Measurements from ENCODE around the gene EFNA2. TPM values are rescaled to one million over a fixed set of nuclear protein-coding genes. Genes with fewer than 3 reads are reported as not detected.

EFNA2 gene
- total and polyA plus RNA-seq, 2 of the 4 experiments (the other 2 are of a cell fraction), result not detected

DNA sequence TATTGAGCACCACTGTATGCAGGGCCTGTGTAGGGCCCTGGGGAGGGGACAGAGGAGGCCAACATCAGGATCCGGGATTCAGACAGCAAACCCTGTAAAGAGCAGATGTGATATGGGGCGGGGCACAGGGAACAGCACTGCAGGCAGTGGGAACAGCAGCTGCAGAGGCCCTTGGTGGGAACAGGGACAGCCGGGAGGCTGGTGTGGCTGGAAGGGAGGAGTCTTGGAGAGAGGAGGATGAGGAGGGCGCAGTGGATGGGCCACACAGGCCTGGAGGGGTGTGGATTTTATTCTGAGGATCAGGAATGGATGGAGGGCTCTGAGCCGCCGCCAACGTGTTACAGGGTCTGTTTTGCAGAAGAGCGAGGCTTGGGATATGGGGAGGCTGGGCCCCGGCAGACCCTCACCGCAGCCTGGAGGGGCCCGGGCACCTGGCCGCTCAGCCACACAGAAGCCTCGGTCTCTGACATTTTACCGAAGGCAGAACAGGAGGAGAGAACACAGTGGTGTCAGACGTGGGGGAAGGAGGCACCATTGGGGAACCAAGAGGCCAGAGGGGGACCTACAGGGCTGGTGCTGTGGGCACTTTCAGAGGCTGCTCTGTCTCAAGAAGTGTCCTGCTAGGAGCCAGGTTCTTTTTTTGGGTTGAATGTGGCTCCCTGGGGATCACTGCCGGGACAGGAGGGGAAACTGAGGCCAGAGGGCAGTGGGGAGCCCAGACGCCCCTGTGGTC lies 6.9 kb downstream of the EFNA2 start:
- Histone ChIP-seq H3K4ac (ENCODE audit: low read depth, low read length) (no peak overlapping the region), H3K4me1 (ENCODE audit: control insufficient read depth, insufficient read depth, low read length) (peaks cover 3% of the 10 kb centered on the region; the same call in 1 of the 2 replicates), H4K5ac (ENCODE audit: low read depth, low read length) (no peak overlapping the region), H3K23ac (ENCODE audit: low read depth, low read length) (no peak overlapping the region), H3K9ac (ENCODE audit: low read depth, low read length) (no peak overlapping the region), H2BK15ac (ENCODE audit: low read depth, low read length) (no peak overlapping the region), H4K20me1 (ENCODE audit: insufficient read depth, low read length) (no peaks in the 10 kb centered on the region), H3K4me2 (ENCODE audit: low read depth, low read length) (no peak overlapping the region), H4K91ac (ENCODE audit: insufficient read depth, low read depth, low read length) (no peak overlapping the region), H2BK20ac (ENCODE audit: low read depth, low read length) (no peak overlapping the region), H3K9me1 (ENCODE audit: insufficient read depth, low read length) (no peaks in the 10 kb centered on the region), H3K36me3 (ENCODE audit: control insufficient read depth, insufficient read depth, low read length) (no peaks in the 10 kb centered on the region), H3K14ac (replicated peaks; ENCODE audit: low read depth, low read length) (no peak overlapping the region), H2AK5ac (ENCODE audit: low read depth, low read length) (no peak overlapping the region), H3K9me3 (ENCODE audit: control insufficient read depth, insufficient read depth, low read length) (no peaks in the 10 kb centered on the region), H2BK5ac (ENCODE audit: low read depth, low read length, poor library complexity, severe bottlenecking) (no peak overlapping the region), H3K56ac (ENCODE audit: extremely low read depth, insufficient read depth, low read length) (no peak overlapping the region), H3K79me1 (ENCODE audit: low read depth in 1 of 2, low read length in 2 of 2) (no peaks in the 10 kb centered on the region), H3K27me3 (ENCODE audit: control insufficient read depth, insufficient read depth, low read length) (peaks cover 25% of the 10 kb centered on the region), H3K18ac (ENCODE audit: low read depth, low read length) (no peak overlapping the region), H2AFZ (replicated peaks; ENCODE audit: low read length, poor library complexity) (no peak overlapping the region), H4K8ac (ENCODE audit: low read depth in 2 of 2, low read length in 2 of 2) (no peak overlapping the region), H3K27ac (ENCODE audit: insufficient read depth, low read length) (no peak overlapping the region), H2AK9ac (replicated peaks; ENCODE audit: low read depth, low read length, poor library complexity) (no peak overlapping the region), H3K4me3 (ENCODE audit: insufficient read depth, low read depth, low read length) (no peak overlapping the region), H2BK120ac (ENCODE audit: low read depth, low read length) (no peak overlapping the region)
- CTCF ChIA-PET, result no interaction called here
- in situ Hi-C loops (cut with MboI; ENCODE audit: low sequenced_read_pairs), result no loop called here
- WGBS, 2 experiments (ENCODE audit: extremely low coverage in 2 of 2, insufficient read length in 1 of 2), result 77% methylated on average over 15 of the region's 17 CpGs; no CpG with 5 or more reads in 1 of the 2 experiments
- intact Hi-C loops (cut with micrococcal nuclease), result no loop called here
- ATAC-seq (ENCODE audit: low read depth) (no peak), DNase-seq (no peak)
- BruUV-seq (replicated peaks), result no TSS peak
- TF ChIP-seq FOS (IDR thresholded peaks at IDR 0.05; ENCODE audit: low read depth, low read length) (no peak), CHD1 (IDR thresholded peaks at IDR 0.05; ENCODE audit: low read depth, low read length) (no peak), RAD21 (IDR thresholded peaks at IDR 0.05; ENCODE audit: low read length) (no peak), MAZ (IDR thresholded peaks at IDR 0.05; ENCODE audit: borderline replicate concordance, low read depth, low read length) (no peak), POLR2A (IDR thresholded peaks at IDR 0.05; ENCODE audit: low read depth, low read length) (no peak), SMC3 (IDR thresholded peaks at IDR 0.05; ENCODE audit: low read depth, low read length) (no peak), MXI1 (IDR thresholded peaks at IDR 0.05; ENCODE audit: borderline replicate concordance, low read depth, low read length) (no peak), CEBPB (IDR thresholded peaks at IDR 0.05; ENCODE audit: low read depth, low read length) (no peak), RFX5 (IDR thresholded peaks at IDR 0.05; ENCODE audit: low read depth, low read length) (no peak), NFE2L2 (IDR thresholded peaks at IDR 0.05; ENCODE audit: low read depth, low read length) (no peak), RCOR1 (IDR thresholded peaks at IDR 0.05; ENCODE audit: insufficient replicate concordance, low read length) (no peak), MAFK (IDR thresholded peaks at IDR 0.05; ENCODE audit: low read depth, low read length) (no peak), BHLHE40 (IDR thresholded peaks at IDR 0.05; ENCODE audit: low read depth, low read length) (no peak)
- TF ChIP-seq, protein P1, sequence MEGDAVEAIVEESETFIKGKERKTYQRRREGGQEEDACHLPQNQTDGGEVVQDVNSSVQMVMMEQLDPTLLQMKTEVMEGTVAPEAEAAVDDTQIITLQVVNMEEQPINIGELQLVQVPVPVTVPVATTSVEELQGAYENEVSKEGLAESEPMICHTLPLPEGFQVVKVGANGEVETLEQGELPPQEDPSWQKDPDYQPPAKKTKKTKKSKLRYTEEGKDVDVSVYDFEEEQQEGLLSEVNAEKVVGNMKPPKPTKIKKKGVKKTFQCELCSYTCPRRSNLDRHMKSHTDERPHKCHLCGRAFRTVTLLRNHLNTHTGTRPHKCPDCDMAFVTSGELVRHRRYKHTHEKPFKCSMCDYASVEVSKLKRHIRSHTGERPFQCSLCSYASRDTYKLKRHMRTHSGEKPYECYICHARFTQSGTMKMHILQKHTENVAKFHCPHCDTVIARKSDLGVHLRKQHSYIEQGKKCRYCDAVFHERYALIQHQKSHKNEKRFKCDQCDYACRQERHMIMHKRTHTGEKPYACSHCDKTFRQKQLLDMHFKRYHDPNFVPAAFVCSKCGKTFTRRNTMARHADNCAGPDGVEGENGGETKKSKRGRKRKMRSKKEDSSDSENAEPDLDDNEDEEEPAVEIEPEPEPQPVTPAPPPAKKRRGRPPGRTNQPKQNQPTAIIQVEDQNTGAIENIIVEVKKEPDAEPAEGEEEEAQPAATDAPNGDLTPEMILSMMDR (conservative IDR thresholded peaks at IDR 0.05; ENCODE audit: low read depth, low read length), result no peak
- TF ChIP-seq, protein P2, sequence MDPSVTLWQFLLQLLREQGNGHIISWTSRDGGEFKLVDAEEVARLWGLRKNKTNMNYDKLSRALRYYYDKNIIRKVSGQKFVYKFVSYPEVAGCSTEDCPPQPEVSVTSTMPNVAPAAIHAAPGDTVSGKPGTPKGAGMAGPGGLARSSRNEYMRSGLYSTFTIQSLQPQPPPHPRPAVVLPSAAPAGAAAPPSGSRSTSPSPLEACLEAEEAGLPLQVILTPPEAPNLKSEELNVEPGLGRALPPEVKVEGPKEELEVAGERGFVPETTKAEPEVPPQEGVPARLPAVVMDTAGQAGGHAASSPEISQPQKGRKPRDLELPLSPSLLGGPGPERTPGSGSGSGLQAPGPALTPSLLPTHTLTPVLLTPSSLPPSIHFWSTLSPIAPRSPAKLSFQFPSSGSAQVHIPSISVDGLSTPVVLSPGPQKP (IDR thresholded peaks at IDR 0.05; ENCODE audit: borderline replicate concordance, low read depth, low read length), result no peak
- TF ChIP-seq, protein P3, sequence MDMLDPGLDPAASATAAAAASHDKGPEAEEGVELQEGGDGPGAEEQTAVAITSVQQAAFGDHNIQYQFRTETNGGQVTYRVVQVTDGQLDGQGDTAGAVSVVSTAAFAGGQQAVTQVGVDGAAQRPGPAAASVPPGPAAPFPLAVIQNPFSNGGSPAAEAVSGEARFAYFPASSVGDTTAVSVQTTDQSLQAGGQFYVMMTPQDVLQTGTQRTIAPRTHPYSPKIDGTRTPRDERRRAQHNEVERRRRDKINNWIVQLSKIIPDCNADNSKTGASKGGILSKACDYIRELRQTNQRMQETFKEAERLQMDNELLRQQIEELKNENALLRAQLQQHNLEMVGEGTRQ (IDR thresholded peaks at IDR 0.05; ENCODE audit: low read depth, low read length), result no peak
- POLR2A ChIA-PET (ENCODE audit: unreplicated experiment), result no interaction called here
- dilution Hi-C loops (cut with HindIII; ENCODE audit: low sequenced_read_pairs, unreplicated experiment), result no loop called here

Data from IMR-90 (cell line).